ENCODE measurements around the gene PDE5A. TPM values are rescaled to one million over a fixed set of nuclear protein-coding genes. Genes with fewer than 3 reads are reported as not detected.
"Not testable (repeated sequence)": the region's sequence is repeated elsewhere in the genome, so short reads cannot be mapped to it uniquely, and the experiment has no call there.

PDE5A gene
- total and polyA plus RNA-seq, 4 donors: 3.8 to 121 (median 16.9) TPM

- Histone ChIP-seq H3K9ac (ENCODE audit: insufficient read depth in 1 of 2, low read length in 2 of 2) (no peak overlapping the region), H3K4me1 (ENCODE audit: control insufficient read depth in 5 of 5, insufficient read depth in 5 of 5, low read length in 5 of 5) (no peaks in the 10 kb centered on the region), H3K4me3 (no peak overlapping the region), H3K27me3 (ENCODE audit: control insufficient read depth in 3 of 3, insufficient read depth in 3 of 3, low read length in 2 of 3) (no peaks in the 10 kb centered on the region), H3K9me3 (ENCODE audit: control insufficient read depth in 4 of 4, insufficient read depth in 3 of 4, low read length in 3 of 4) (no peaks in the 10 kb centered on the region), H3K27ac (ENCODE audit: low read depth in 1 of 2, low read length in 1 of 2) (no peak overlapping the region), H3K36me3 (ENCODE audit: control insufficient read depth in 4 of 4, insufficient read depth in 4 of 4, low read length in 4 of 4) (no peaks in the 10 kb centered on the region)
- DNase-seq (no peak), ATAC-seq (ENCODE audit: insufficient read depth, low FRiP score) (no peak)
- no peak for TF ChIP-seq CTCF (IDR thresholded peaks at IDR 0.05; ENCODE audit: control extremely low read depth, extremely low read depth)
- WGBS, 2 donors: 41 to 56% methylated on average over 1 of the region's 1 CpG
Measured at GRCh38 chr4:119638359-119638758, 9.8 kb upstream of the PDE5A start.

- H3K27ac ChIP-seq (ENCODE audit: low read depth in 1 of 2, low read length in 1 of 2); DNase-seq; H3K9ac ChIP-seq (ENCODE audit: insufficient read depth in 1 of 2, low read length in 2 of 2); H3K4me3 ChIP-seq; H3K9me3 ChIP-seq (ENCODE audit: control insufficient read depth in 4 of 4, insufficient read depth in 3 of 4, low read length in 3 of 4); ATAC-seq (ENCODE audit: insufficient read depth, low FRiP score); H3K4me1 ChIP-seq (ENCODE audit: control insufficient read depth in 5 of 5, insufficient read depth in 5 of 5, low read length in 5 of 5); H3K27me3 ChIP-seq (ENCODE audit: control insufficient read depth in 3 of 3, insufficient read depth in 3 of 3, low read length in 2 of 3); H3K36me3 ChIP-seq (ENCODE audit: control insufficient read depth in 4 of 4, insufficient read depth in 4 of 4, low read length in 4 of 4): not testable (repeated sequence)
Measured at GRCh38 chr4:119636851-119637250, 8.2 kb upstream of the PDE5A start.

GRCh38 chr4:119632216-119632615, 3.6 kb upstream of the PDE5A start:
- no peak for TF ChIP-seq CTCF (IDR thresholded peaks at IDR 0.05; ENCODE audit: control extremely low read depth, extremely low read depth)
- Histone ChIP-seq H3K9ac (ENCODE audit: insufficient read depth in 1 of 2, low read length in 2 of 2) (no peak overlapping the region), H3K4me1 (ENCODE audit: control insufficient read depth in 5 of 5, insufficient read depth in 5 of 5, low read length in 5 of 5) (peaks cover 0 to 22% (median 1%) of the 10 kb centered on the region in 5 donors), H3K4me3 (no peak overlapping the region), H3K27me3 (ENCODE audit: control insufficient read depth in 3 of 3, insufficient read depth in 3 of 3, low read length in 2 of 3) (no peaks in the 10 kb centered on the region), H3K36me3 (ENCODE audit: control insufficient read depth in 4 of 4, insufficient read depth in 4 of 4, low read length in 4 of 4) (peaks cover 0 to 5% (median 0%) of the 10 kb centered on the region in 4 donors), H3K9me3 (ENCODE audit: control insufficient read depth in 4 of 4, insufficient read depth in 3 of 4, low read length in 3 of 4) (no peaks in the 10 kb centered on the region), H3K27ac (ENCODE audit: low read depth in 1 of 2, low read length in 1 of 2) (no peak overlapping the region)
- no peak for ATAC-seq (ENCODE audit: insufficient read depth, low FRiP score)
- DNase-seq: no peak
- 89 to 91% methylated on average over 1 of the region's 1 CpG for WGBS, 2 donors

- H3K4me1 ChIP-seq (ENCODE audit: control insufficient read depth in 5 of 5, insufficient read depth in 5 of 5, low read length in 5 of 5): peaks cover 0 to 22% (median 4%) of the 10 kb centered on the region in 5 donors
- ATAC-seq (ENCODE audit: insufficient read depth, low FRiP score): peak; percentile 4
- DNase-seq: no peak
- peaks cover 0 to 5% (median 0%) of the 10 kb centered on the region in 4 donors for H3K36me3 ChIP-seq (ENCODE audit: control insufficient read depth in 4 of 4, insufficient read depth in 4 of 4, low read length in 4 of 4)
- peak overlapping the region; percentile 16 for H3K4me3 ChIP-seq
- WGBS, 2 donors: 0 to 1% methylated on average over 12 of the region's 12 CpGs
- H3K27me3 ChIP-seq (ENCODE audit: control insufficient read depth in 3 of 3, insufficient read depth in 3 of 3, low read length in 2 of 3): no peaks in the 10 kb centered on the region
- H3K27ac ChIP-seq (ENCODE audit: low read depth in 1 of 2, low read length in 1 of 2): peak overlapping the region in 1 of 2 donors; percentile 96
- no peaks in the 10 kb centered on the region for H3K9me3 ChIP-seq (ENCODE audit: control insufficient read depth in 4 of 4, insufficient read depth in 3 of 4, low read length in 3 of 4)
- peak overlapping the region in 1 of 2 donors; percentile 74 for H3K9ac ChIP-seq (ENCODE audit: insufficient read depth in 1 of 2, low read length in 2 of 2)
- no peak for TF ChIP-seq CTCF (IDR thresholded peaks at IDR 0.05; ENCODE audit: control extremely low read depth, extremely low read depth)
Measured at GRCh38 chr4:119629142-119629471, 503 bp upstream of the PDE5A start.

Measured in lung (tissue), 12 donors.